HG03159 (cell line): ENCODE results near the gene TCFL5.

ENCODE experiments used
- ATAC-seq: cut with Tn5 transposase; IDR thresholded peaks from one replicate; pipeline ENCODE4 v1.9.1; 2021; ENCODE audit warnings: mild to moderate bottlenecking, moderate library complexity; ENCODE audit not compliant: unreplicated experiment

Gene TCFL5

GRCh38 chr20:62824476-62825332, 36.9 kb downstream of the TCFL5 start:
- ATAC-seq: no peak

GRCh38 chr20:62823688-62824475, 37.7 kb downstream of the TCFL5 start:
- no peak for ATAC-seq

- ATAC-seq: no peak
Observed at GRCh38 chr20:62822788-62823651, 38.6 kb downstream of the TCFL5 start.

GRCh38 chr20:62822239-62822787, 39.3 kb downstream of the TCFL5 start:
- no peak for ATAC-seq

- ATAC-seq: no peak
Observed at GRCh38 chr20:62821726-62822210, 39.9 kb downstream of the TCFL5 start.

GRCh38 chr20:62820962-62821725, 40.5 kb downstream of the TCFL5 start:
- ATAC-seq: no peak

GRCh38 chr20:62820208-62820961, 41.2 kb downstream of the TCFL5 start:
- ATAC-seq: no peak

GRCh38 chr20:62819494-62820174, 42.0 kb downstream of the TCFL5 start:
- no peak for ATAC-seq

GRCh38 chr20:62818592-62819493, 42.8 kb downstream of the TCFL5 start:
- no peak for ATAC-seq

GRCh38 chr20:62817975-62818591, 43.5 kb downstream of the TCFL5 start:
- ATAC-seq: no peak

- no peak for ATAC-seq
Observed at GRCh38 chr20:62816884-62817873, 44.4 kb downstream of the TCFL5 start, which contains the start of gene COL9A3. Gene COL9A3, plus strand, starts transcription at chr20:62817050. Its CDS starts 15 bp downstream, at chr20:62817065.

GRCh38 chr20:62816031-62816883, 45.4 kb downstream of the TCFL5 start:
- no peak for ATAC-seq

- no peak for ATAC-seq
Observed at GRCh38 chr20:62815066-62815991, 46.3 kb downstream of the TCFL5 start.

GRCh38 chr20:62814709-62815065, 46.9 kb downstream of the TCFL5 start:
- ATAC-seq: no peak
